A673 (cell line): ENCODE measurements around the gene ELOVL6. TPM values are rescaled to one million over a fixed set of nuclear protein-coding genes. Genes with fewer than 3 reads are reported as not detected.

Experiments
- BruUV-seq: library from RNA; stranded (reverse); fragments of 400-500 nt; replicated peaks from 2 replicates; lab custom pipeline; 2021; lab: Mats Ljungman, UMichigan
- CTCF ChIA-PET: fragments of 300-600 bp; sonication (Branson Sonifier 250); formaldehyde crosslinking; loops from one replicate; lab custom pipeline; 2022; ENCODE audit warnings: antibody characterized with exemption; lab: Charles Lee
- POLR2A ChIA-PET: fragments of 300-600 bp; sonication (Branson Sonifier 250); formaldehyde crosslinking; loops from one replicate; lab custom pipeline; 2022; ENCODE audit warnings: antibody characterized with exemption; ENCODE audit not compliant: low non-redundant PET; lab: Charles Lee
- DNase-seq: peaks from one replicate; pipeline ENCODE4 v3.0.0-alpha.2; 2015; ENCODE audit warnings: low spot score
- H3K27ac ChIP-seq: fragments of 200-600 bp; sonication (generic); 2 replicates; pipeline ENCODE4 v1.5.1; 2016; ENCODE audit warnings: mixed run types, low read depth, mild to moderate bottlenecking, mixed read lengths, antibody characterized with exemption, low read length; ENCODE audit not compliant: poor library complexity, severe bottlenecking
- H3K27me3 ChIP-seq: fragments of 200-600 bp; sonication (generic); replicated peaks from 2 replicates; pipeline ENCODE4 v1.6.1; 2017; ENCODE audit warnings: mixed run types, low read depth, mild to moderate bottlenecking, mixed read lengths, antibody characterized with exemption, low read length; ENCODE audit not compliant: insufficient read depth, poor library complexity
- H3K36me3 ChIP-seq: fragments of 200-600 bp; sonication (generic); 2 replicates; pipeline ENCODE4 v1.6.1; 2016; ENCODE audit warnings: mixed run types, mild to moderate bottlenecking, mixed read lengths, antibody characterized with exemption, low read length; ENCODE audit not compliant: insufficient read depth, poor library complexity, severe bottlenecking
- H3K4me1 ChIP-seq: fragments of 200-600 bp; sonication (generic); 2 replicates; pipeline ENCODE4 v1.6.1; 2017; ENCODE audit warnings: mixed run types, mild to moderate bottlenecking, mixed read lengths, antibody characterized with exemption, low read length; ENCODE audit not compliant: insufficient read depth, poor library complexity, severe bottlenecking
- H3K4me3 ChIP-seq: fragments of 200-600 bp; sonication (generic); 2 replicates; pipeline ENCODE4 v1.5.1; 2016; ENCODE audit warnings: low read depth, mixed run types, mild to moderate bottlenecking, mixed read lengths, low read length; ENCODE audit not compliant: poor library complexity, severe bottlenecking
- H3K9me3 ChIP-seq: fragments of 200-600 bp; sonication (generic); 2 replicates; pipeline ENCODE4 v1.6.1; 2016; ENCODE audit warnings: mixed run types, low read depth, mild to moderate bottlenecking, mixed read lengths, antibody characterized with exemption, low read length; ENCODE audit not compliant: poor library complexity, severe bottlenecking
- EZH2 ChIP-seq: fragments of 200-600 bp; sonication (generic); IDR thresholded peaks from 2 replicates; pipeline ENCODE4 v1.6.1; 2017; ENCODE audit warnings: borderline replicate concordance, low read depth, mild to moderate bottlenecking, mixed read lengths, antibody characterized with exemption, low read length; ENCODE audit not compliant: poor library complexity, severe bottlenecking
- intact Hi-C: fragments of 100-400 bp; cut with micrococcal nuclease; formaldehyde crosslinking; loops from one replicate; pipeline ENCODE4 v1.10.0; 2022; ENCODE audit not compliant: unreplicated experiment
- total RNA-seq: library from RNA; stranded (reverse); gene quantifications from 2 replicates; pipeline ENCODE4 v1.2.3, GENCODE V29; 2021
- TF ChIP-seq, protein P1 (sequence below): fragments of 300-800, 200-600 bp; sonication (generic); conservative IDR thresholded peaks from 2 replicates; pipeline ENCODE4 v1.5.1; 2017; ENCODE audit warnings: low read depth, mild to moderate bottlenecking, antibody characterized with exemption, low read length, moderate library complexity, mixed read lengths

The ELOVL6 gene
- total RNA-seq, 1 experiment from 2014 or later = 50.0 TPM

DNA sequence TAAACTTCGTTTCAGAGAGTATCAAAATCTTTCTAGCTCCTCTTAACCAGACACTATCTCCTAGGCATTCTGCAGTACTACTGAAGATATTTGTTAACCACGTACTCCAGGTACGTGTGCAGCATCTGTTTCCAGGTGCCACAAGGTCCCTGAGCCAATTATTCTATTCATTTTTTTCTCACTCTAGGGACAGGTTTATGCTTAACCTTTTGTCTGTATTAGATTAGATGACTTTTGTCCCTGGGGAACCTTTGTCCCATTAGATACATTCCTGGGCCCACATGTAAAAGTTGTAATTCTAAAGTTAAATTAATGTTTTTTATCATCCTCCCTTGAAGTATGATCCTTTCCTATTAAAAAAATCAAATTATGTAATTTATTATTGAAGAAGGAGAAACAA, 16.5 kb downstream of the ELOVL6 start:
- peaks cover 11% of the 10 kb centered on the region for H3K36me3 ChIP-seq
- H3K4me3 ChIP-seq = no peak overlapping the region
- CTCF ChIA-PET = no interaction called here
- TF ChIP-seq, protein P1, sequence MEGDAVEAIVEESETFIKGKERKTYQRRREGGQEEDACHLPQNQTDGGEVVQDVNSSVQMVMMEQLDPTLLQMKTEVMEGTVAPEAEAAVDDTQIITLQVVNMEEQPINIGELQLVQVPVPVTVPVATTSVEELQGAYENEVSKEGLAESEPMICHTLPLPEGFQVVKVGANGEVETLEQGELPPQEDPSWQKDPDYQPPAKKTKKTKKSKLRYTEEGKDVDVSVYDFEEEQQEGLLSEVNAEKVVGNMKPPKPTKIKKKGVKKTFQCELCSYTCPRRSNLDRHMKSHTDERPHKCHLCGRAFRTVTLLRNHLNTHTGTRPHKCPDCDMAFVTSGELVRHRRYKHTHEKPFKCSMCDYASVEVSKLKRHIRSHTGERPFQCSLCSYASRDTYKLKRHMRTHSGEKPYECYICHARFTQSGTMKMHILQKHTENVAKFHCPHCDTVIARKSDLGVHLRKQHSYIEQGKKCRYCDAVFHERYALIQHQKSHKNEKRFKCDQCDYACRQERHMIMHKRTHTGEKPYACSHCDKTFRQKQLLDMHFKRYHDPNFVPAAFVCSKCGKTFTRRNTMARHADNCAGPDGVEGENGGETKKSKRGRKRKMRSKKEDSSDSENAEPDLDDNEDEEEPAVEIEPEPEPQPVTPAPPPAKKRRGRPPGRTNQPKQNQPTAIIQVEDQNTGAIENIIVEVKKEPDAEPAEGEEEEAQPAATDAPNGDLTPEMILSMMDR = no peak
- no peak for TF ChIP-seq EZH2
- H3K27ac ChIP-seq = no peak overlapping the region
- POLR2A ChIA-PET = no interaction called here
- H3K27me3 ChIP-seq = no peaks in the 10 kb centered on the region
- no peaks in the 10 kb centered on the region for H3K9me3 ChIP-seq
- DNase-seq = no peak
- BruUV-seq = no TSS peak
- H3K4me1 ChIP-seq = peaks cover 26% of the 10 kb centered on the region
- intact Hi-C loops = no loop called here

DNA sequence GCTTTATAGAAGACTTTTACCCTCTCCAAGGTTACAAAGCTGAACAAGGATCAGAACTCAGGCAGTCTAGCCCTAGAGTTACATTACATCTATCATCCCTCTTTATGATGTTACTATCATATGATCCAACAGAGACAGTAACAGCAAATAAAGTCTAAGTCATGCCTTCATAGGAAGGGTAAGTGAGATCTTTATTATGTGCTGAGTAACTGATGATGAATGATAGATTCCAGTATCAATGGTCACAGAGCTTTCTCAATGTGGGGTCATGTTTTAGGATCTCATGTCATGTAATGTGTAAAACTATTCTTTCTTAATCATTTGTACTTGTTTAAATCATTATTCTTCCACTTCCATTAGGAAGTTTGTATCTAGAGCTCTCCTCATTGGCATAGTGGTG, 22.8 kb downstream of the ELOVL6 start:
- ChIA-PET CTCF (no interaction called here), POLR2A (no interaction called here)
- no peak overlapping the region for H3K4me3 ChIP-seq
- DNase-seq = no peak
- peaks cover 5% of the 10 kb centered on the region for H3K36me3 ChIP-seq
- H3K27ac ChIP-seq = no peak overlapping the region
- TF ChIP-seq, protein P1 = no peak
- no peak for TF ChIP-seq EZH2
- H3K4me1 ChIP-seq = no peaks in the 10 kb centered on the region
- no TSS peak for BruUV-seq
- intact Hi-C loops = no loop called here
- H3K9me3 ChIP-seq = no peaks in the 10 kb centered on the region
- H3K27me3 ChIP-seq = no peaks in the 10 kb centered on the region

DNA sequence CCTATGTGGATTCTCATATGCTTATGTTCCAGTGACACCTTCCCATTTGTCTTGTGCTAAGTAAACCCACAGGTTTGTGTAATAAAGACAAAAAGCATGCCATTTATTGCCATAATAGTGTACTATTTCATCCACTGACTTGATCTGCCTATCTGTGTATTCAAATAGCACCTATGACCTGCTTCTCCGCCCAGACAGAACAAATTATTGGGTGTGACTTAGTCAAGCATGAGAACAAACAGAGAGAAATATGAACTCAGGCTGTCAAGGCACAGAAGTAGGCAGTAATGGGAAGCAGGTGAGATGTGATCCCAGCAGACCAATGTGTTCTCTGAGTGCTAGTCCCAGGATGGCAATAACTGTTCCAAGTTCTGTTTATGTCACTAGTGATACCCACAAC, 25.4 kb downstream of the ELOVL6 start:
- peaks cover 5% of the 10 kb centered on the region for H3K36me3 ChIP-seq
- intact Hi-C loops = no loop called here
- BruUV-seq = no TSS peak
- no peak for TF ChIP-seq EZH2
- TF ChIP-seq, protein P1 = no peak
- POLR2A ChIA-PET = no interaction called here
- no peaks in the 10 kb centered on the region for H3K9me3 ChIP-seq
- H3K4me1 ChIP-seq = no peaks in the 10 kb centered on the region
- no peaks in the 10 kb centered on the region for H3K27me3 ChIP-seq
- CTCF ChIA-PET = no interaction called here
- no peak overlapping the region for H3K4me3 ChIP-seq
- H3K27ac ChIP-seq = no peak overlapping the region
- DNase-seq = no peak
